KBM-7 (cell line): ENCODE results near the gene AGO4.
"Not testable (repeated sequence)": the region's sequence is repeated elsewhere in the genome, so short reads cannot be mapped to it uniquely, and the experiment has no call there.

Source experiments
- DNase-seq: peaks from one replicate; pipeline ENCODE4 v3.0.0-alpha.2; 2015
- in situ Hi-C: fragments of 300-500 bp; cut with MboI; formaldehyde crosslinking; loops from 2 replicates; pipeline ENCODE4 v1.14.3; 2020; ENCODE audit warnings: low sequenced_read_pairs, low pct_unique_long_range_greater_than_20kb, mixed read lengths

The AGO4 gene

GRCh38 chr1:35886577-35887431 is 79.0 kb downstream of the AGO4 start:
- peak; percentile 79 for DNase-seq
- in situ Hi-C loops = no loop called here

GRCh38 chr1:35887508-35887907 is 79.7 kb downstream of the AGO4 start:
- in situ Hi-C loops = no loop called here

GRCh38 chr1:35888255-35888654 is 80.4 kb downstream of the AGO4 start:
- DNase-seq = no peak
- in situ Hi-C loops = no loop called here

More at GRCh38 chr1:35887508-35887907, 79.7 kb downstream of the AGO4 start:
- DNase-seq = no peak

- in situ Hi-C loops = not testable (repeated sequence)
Observed at GRCh38 chr1:35888981-35889380, 81.2 kb downstream of the AGO4 start.

DNA sequence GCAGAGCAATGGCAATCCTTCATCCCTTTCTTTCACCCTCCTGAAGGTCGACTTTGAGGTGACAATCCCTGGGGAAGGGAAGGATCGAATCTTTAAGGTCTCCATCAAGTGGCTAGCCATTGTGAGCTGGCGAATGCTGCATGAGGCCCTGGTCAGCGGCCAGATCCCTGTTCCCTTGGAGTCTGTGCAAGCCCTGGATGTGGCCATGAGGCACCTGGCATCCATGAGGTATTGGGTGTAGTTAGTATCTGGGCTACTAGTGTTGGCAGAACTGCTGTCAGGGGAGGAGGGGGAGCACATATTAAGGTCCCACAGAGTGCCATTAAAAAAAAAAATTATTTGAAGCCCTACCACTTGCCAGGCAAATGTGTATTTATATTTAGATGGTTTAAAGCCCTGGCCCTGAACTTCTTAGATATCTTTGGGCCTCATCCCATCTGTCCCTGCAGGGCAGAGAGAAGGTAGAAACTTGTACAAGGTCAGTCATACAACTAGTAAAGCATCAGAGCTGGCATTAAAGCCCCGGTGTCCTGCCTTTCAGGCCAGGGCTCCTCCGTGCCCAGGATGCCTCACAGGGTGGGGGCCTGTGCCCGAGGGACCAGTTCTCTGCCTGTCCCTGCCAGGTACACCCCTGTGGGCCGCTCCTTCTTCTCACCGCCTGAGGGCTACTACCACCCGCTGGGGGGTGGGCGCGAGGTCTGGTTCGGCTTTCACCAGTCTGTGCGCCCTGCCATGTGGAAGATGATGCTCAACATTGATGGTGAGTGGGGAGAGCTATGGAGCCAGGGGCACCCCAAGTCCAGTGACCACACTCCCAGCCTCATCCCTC is 85.4 kb downstream of the AGO4 start:
- no peak for DNase-seq

More at GRCh38 chr1:35888981-35889380, 81.2 kb downstream of the AGO4 start:
- DNase-seq = peak; percentile 41

DNA sequence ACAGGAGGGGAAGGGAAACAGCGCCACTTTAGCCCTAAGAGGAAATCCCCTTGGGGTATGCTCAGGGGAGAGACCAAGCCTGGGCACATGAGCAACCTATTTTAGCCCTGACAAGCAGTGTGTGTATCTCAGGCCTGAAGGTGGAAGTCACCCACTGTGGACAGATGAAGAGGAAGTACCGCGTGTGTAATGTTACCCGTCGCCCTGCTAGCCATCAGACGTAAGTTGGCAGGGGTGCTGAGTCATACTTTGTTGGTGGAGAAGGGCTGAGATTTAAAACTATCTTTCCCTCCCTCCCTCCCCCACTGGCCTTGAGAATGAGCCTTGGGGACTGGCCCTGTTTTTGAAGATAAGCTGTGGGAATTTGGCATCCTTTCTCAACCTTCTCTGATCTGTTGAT is 86.4 kb downstream of the AGO4 start:
- in situ Hi-C loops = no loop called here
- DNase-seq = peak; percentile 72

More for the DNA sequence above, 85.4 kb downstream of the AGO4 start:
- in situ Hi-C loops = no loop called here

- in situ Hi-C loops = no loop called here
Observed at GRCh38 chr1:35894656-35895055, 86.8 kb downstream of the AGO4 start.

DNA sequence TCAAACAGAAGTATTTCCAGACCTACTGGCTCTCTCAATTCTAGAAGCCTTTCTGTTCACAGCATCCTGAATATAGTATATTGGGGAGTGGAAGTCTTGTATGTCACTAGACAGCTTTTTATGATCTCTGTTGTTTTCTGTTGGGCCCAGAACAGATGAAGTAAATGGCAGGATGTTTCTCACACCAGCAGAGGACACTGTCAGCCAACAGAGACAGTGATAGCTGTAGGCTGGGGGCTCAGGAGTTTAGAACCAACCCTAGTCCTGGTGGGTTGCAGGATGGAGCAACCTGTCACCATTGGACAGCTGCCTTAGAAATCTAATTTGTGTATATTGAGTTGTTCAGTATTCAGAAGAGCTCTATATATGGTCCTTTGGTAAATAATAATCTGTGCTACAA is 92.1 kb downstream of the AGO4 start:
- DNase-seq = no peak
- in situ Hi-C loops = no loop called here

More at GRCh38 chr1:35894656-35895055, 86.8 kb downstream of the AGO4 start:
- DNase-seq = no peak

DNA sequence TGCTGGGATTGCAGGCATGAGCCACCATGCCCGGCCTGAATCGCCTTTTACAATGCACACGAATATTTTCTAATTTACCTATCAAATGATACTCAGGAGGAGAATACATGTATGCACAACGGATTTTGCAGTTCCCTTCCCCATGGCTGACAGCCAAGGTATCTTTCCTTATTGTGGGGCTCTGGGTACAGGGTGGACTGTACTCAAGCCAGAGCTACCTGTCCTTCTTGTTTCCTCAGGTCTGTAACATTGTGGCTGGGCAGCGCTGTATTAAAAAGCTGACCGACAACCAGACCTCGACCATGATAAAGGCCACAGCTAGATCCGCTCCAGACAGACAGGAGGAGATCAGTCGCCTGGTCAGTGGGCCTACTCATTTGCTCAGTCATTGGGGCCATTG is 93.4 kb downstream of the AGO4 start:
- no peak for DNase-seq
- in situ Hi-C loops = no loop called here

DNA sequence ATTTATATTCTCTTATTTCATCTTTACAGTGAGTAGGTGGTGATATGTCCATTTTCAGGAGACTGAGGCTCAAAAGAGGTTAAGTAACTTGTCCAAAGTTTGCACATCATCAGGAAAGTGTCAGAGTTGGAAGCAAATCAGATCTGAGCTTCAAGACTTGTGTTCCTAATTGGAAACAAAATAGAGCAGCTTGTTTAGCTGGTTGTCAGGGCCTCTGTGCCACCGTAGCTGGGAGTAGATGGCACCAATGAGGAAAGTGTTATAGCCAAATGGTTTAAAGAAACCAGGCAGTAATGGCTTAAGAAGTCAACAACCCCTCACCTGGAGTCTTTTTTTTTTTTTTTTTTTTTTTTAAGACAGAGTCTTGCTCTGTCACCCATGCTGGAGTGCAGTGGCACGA is 94.9 kb downstream of the AGO4 start:
- in situ Hi-C loops = no loop called here
- DNase-seq = no peak
